SK-N-SH treated with all-trans-retinoic acid at 6 μM for 48 hours (cell line): ENCODE data around the gene KDM4C.

Source experiments
- ARNTL ChIP-seq: fragments of 450-650 bp; formaldehyde crosslinking; IDR thresholded peaks from 2 replicates; pipeline ENCODE4 v1.5.0; 2020; ENCODE audit warnings: low read depth, mild to moderate bottlenecking, moderate library complexity, borderline replicate concordance
- BACH2 ChIP-seq: fragments of 250-450 bp; sonication (Bioruptor Pico); IDR thresholded peaks from 2 replicates; pipeline ENCODE4 v1.9.0; 2021; ENCODE audit warnings: mild to moderate bottlenecking, borderline replicate concordance
- CREB5 ChIP-seq: fragments of 250-450 bp; sonication (Bioruptor Pico); IDR thresholded peaks from 2 replicates; pipeline ENCODE4 v1.5.1; 2020; ENCODE audit warnings: low read depth, mild to moderate bottlenecking, moderate library complexity
- CSDC2 ChIP-seq: fragments of 250-450 bp; sonication (Bioruptor Pico); IDR thresholded peaks from 2 replicates; pipeline ENCODE4 v1.5.0; 2020; ENCODE audit warnings: mild to moderate bottlenecking, moderate library complexity
- OSR1 ChIP-seq: fragments of 250-450 bp; sonication (Bioruptor Pico); IDR thresholded peaks from 2 replicates; pipeline ENCODE4 v1.8.0; 2022; ENCODE audit warnings: moderate library complexity, mild to moderate bottlenecking, inconsistent platforms
- RARB ChIP-seq: fragments of 250-450 bp; sonication (Bioruptor Pico); IDR thresholded peaks from 2 replicates; pipeline ENCODE4 v1.8.0; 2021; ENCODE audit warnings: mild to moderate bottlenecking, moderate library complexity
- TCF4 ChIP-seq: fragments of 250-450 bp; sonication (Bioruptor Pico); IDR thresholded peaks from 2 replicates; pipeline ENCODE4 v1.8.0; 2021; ENCODE audit warnings: mild to moderate bottlenecking, moderate library complexity, borderline replicate concordance
- TOX ChIP-seq: fragments of 250-450 bp; sonication (Bioruptor Pico); IDR thresholded peaks from 2 replicates; pipeline ENCODE4 v1.8.0; 2021; ENCODE audit warnings: mild to moderate bottlenecking, moderate library complexity, borderline replicate concordance
- ZFP3 ChIP-seq: fragments of 250-450 bp; sonication (Bioruptor Pico); IDR thresholded peaks from 2 replicates; pipeline ENCODE4 v1.5.0; 2020; ENCODE audit warnings: mild to moderate bottlenecking, moderate library complexity
- ZFP30 ChIP-seq: fragments of 450-650 bp; formaldehyde crosslinking; IDR thresholded peaks from 2 replicates; pipeline ENCODE4 v1.5.0; 2022; ENCODE audit warnings: mild to moderate bottlenecking, moderate library complexity
- ZNF70 ChIP-seq: fragments of 450-650 bp; formaldehyde crosslinking; IDR thresholded peaks from 2 replicates; pipeline ENCODE4 v1.5.0; 2020; ENCODE audit warnings: mild to moderate bottlenecking, moderate library complexity
- TF ChIP-seq, protein P1 (sequence below): fragments of 250-450 bp; sonication (Bioruptor Pico); IDR thresholded peaks from 2 replicates; pipeline ENCODE4 v1.5.0; 2020; ENCODE audit warnings: mild to moderate bottlenecking, moderate library complexity
- TF ChIP-seq, protein P2 (sequence below): fragments of 250-450 bp; sonication (Bioruptor Pico); IDR thresholded peaks from 2 replicates; pipeline ENCODE4 v1.8.0; 2021; ENCODE audit warnings: low read depth, mild to moderate bottlenecking, moderate library complexity, borderline replicate concordance

GRCh38 chr9:7145361-7146069 lies 387.7 kb downstream of the KDM4C start:
- no peak for TF ChIP-seq CREB5
- TF ChIP-seq BACH2 (CRISPR knock-in tag), result no peak
- TF ChIP-seq CSDC2 (CRISPR knock-in tag), result no peak
- TF ChIP-seq OSR1, result no peak
- TF ChIP-seq ARNTL (CRISPR knock-in tag), result no peak
- no peak for TF ChIP-seq ZFP30 (CRISPR knock-in tag)
- no peak for TF ChIP-seq TOX
- TF ChIP-seq TCF4 (CRISPR knock-in tag), result no peak
- TF ChIP-seq, protein P1, sequence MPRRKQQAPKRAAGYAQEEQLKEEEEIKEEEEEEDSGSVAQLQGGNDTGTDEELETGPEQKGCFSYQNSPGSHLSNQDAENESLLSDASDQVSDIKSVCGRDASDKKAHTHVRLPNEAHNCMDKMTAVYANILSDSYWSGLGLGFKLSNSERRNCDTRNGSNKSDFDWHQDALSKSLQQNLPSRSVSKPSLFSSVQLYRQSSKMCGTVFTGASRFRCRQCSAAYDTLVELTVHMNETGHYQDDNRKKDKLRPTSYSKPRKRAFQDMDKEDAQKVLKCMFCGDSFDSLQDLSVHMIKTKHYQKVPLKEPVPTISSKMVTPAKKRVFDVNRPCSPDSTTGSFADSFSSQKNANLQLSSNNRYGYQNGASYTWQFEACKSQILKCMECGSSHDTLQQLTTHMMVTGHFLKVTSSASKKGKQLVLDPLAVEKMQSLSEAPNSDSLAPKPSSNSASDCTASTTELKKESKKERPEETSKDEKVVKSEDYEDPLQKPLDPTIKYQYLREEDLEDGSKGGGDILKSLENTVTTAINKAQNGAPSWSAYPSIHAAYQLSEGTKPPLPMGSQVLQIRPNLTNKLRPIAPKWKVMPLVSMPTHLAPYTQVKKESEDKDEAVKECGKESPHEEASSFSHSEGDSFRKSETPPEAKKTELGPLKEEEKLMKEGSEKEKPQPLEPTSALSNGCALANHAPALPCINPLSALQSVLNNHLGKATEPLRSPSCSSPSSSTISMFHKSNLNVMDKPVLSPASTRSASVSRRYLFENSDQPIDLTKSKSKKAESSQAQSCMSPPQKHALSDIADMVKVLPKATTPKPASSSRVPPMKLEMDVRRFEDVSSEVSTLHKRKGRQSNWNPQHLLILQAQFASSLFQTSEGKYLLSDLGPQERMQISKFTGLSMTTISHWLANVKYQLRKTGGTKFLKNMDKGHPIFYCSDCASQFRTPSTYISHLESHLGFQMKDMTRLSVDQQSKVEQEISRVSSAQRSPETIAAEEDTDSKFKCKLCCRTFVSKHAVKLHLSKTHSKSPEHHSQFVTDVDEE (CRISPR knock-in tag), result no peak
- no peak for TF ChIP-seq RARB (CRISPR knock-in tag)
- no peak for TF ChIP-seq ZFP3 (CRISPR knock-in tag)
- TF ChIP-seq, protein P2, sequence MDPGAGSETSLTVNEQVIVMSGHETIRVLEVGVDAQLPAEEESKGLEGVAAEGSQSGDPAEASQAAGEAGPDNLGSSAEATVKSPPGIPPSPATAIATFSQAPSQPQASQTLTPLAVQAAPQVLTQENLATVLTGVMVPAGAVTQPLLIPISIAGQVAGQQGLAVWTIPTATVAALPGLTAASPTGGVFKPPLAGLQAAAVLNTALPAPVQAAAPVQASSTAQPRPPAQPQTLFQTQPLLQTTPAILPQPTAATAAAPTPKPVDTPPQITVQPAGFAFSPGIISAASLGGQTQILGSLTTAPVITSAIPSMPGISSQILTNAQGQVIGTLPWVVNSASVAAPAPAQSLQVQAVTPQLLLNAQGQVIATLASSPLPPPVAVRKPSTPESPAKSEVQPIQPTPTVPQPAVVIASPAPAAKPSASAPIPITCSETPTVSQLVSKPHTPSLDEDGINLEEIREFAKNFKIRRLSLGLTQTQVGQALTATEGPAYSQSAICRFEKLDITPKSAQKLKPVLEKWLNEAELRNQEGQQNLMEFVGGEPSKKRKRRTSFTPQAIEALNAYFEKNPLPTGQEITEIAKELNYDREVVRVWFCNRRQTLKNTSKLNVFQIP (CRISPR knock-in tag), result no peak
- TF ChIP-seq ZNF70 (CRISPR knock-in tag), result no peak
